Smooth muscle cell of bladder (primary cell): ENCODE results near the gene PEX19. TPM values are rescaled to one million over a fixed set of nuclear protein-coding genes. Genes with fewer than 3 reads are reported as not detected.

Experiments
- total RNA-seq: library from RNA; depleted of rRNA; stranded (reverse); fragments of >200 nt; gene quantifications from 2 replicates; pipeline ENCODE4 v1.2.3, GENCODE V29; 2014

The PEX19 gene, protein sequence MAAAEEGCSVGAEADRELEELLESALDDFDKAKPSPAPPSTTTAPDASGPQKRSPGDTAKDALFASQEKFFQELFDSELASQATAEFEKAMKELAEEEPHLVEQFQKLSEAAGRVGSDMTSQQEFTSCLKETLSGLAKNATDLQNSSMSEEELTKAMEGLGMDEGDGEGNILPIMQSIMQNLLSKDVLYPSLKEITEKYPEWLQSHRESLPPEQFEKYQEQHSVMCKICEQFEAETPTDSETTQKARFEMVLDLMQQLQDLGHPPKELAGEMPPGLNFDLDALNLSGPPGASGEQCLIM
- 46.0 and 47.5 TPM in 2 replicates for total RNA-seq

DNA sequence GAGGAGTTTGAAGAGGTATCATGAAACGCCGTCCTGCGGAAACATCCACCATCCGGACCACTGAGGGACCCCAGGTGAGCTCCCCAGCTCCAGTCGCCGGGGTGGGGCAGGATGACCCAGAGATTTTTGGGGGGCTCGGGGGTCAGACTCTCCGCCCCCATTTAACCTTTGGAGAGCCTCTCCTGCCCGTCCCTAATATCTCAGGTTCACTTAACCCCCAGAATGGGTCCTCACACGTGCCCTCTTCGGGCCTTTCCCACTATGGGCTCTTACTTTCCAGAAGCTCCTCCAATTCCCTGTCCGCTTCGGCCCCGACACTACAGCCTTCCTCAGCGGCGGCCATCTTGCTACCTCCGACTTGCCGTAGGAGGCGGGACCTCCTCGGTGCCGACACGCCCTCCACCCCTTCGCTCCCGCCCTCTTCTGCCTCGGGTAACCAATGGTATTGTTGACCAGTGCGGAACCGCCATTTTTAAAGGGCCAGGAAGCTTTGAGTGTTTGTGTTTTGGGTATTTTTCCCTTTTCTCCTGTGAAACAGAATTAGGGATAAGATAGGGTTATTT is at the start of gene PEX19:
PEX19 (minus strand) TSS at position 352 of the 563 bp plus-strand sequence; CDS start at position 343, 9 bp downstream.

DNA sequence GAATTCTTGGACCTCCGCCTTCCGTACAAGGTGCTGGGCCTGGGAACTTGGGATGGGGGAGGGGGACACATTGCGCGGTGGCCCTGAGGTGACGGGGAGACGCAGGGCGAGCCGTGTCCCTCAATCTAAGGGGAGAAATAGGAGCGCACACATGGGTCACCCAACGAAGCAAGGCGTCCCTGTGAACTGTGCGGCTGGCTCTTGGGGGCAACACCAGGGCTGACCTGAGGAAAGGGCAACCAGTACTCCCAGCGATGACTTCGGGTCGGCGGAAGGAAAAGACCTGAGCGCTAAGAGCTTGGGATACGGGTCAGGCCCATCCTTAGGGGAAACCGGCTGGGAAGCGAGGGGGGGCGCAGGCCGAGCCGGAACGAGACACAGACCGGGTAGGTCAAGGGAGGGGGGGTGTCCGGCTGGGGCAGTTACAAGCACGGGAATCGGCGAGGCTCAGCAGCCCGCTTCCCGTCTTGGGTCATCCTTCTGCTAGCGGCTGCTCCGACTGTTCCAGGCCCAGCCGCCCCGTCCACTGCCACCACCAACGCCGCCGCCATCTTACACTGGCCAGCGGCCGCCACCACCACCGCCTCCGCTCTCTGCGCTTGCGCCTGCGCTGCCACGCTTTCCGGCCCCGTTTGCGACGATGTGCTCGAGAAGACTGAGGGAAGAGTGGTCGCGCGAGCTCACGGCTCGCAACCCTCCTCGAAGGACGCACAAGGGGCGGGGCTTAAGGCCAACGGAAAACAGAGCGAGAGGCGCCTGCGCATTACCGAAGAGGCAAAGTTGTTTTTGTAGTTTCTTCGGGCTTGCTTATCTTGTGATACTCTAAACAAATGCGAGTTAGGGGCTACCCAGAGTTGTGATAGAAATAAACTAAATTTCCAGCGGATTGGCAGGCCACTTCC is 22.8 kb downstream of the PEX19 start, which contains the start of gene DCAF8:
DCAF8 (minus strand) TSS at position 657 of the 902 bp plus-strand sequence. CDS start 18,541 bp downstream, outside the sequence.

Other genes with a start within 250 kb of the PEX19 start
- gene KCNJ10, start 215.0 kb downstream of the PEX19 start, total RNA-seq = under 0.01 TPM in 1 of 2 replicates, not detected in the other
- gene KCNJ9, start 203.6 kb downstream of the PEX19 start, total RNA-seq = under 0.01 TPM in 2 replicates
- 23.2 and 32.3 TPM in 2 replicates for gene IGSF8, start 186.5 kb downstream of the PEX19 start, total RNA-seq
- gene ATP1A2, start 169.4 kb downstream of the PEX19 start, total RNA-seq = 0.65 and 4.1 TPM in 2 replicates
- gene ATP1A4, start 133.5 kb downstream of the PEX19 start, total RNA-seq = not detected in 2 replicates
- gene CASQ1, start 94.6 kb downstream of the PEX19 start, total RNA-seq = not detected in 2 replicates
- 43.0 and 51.7 TPM in 2 replicates for gene PEA15, start 79.7 kb downstream of the PEX19 start, total RNA-seq
- 76.7 and 89.7 TPM in 2 replicates for gene DCAF8, start 22.6 kb downstream of the PEX19 start, total RNA-seq
- 361 and 396 TPM in 2 replicates for gene COPA, start 58.1 kb upstream of the PEX19 start, total RNA-seq
- gene NCSTN, start 58.2 kb upstream of the PEX19 start, total RNA-seq = 83.9 and 89.6 TPM in 2 replicates
- gene NHLH1, start 81.9 kb upstream of the PEX19 start, total RNA-seq = under 0.01 TPM in 1 of 2 replicates, not detected in the other
- gene VANGL2, start 115.4 kb upstream of the PEX19 start, total RNA-seq = not detected in 2 replicates
- not detected in 2 replicates for gene SLAMF6, start 238.1 kb upstream of the PEX19 start, total RNA-seq